HL-60/S4 treated with phorbol 12-myristate 13-acetate at 8.2 ng/mL for 4 days and 3 days (cell line): ENCODE results near the gene RPTOR.

ENCODE experiments used
- in situ Hi-C: fragments of 300-500 bp; cut with MboI; formaldehyde crosslinking; loops from 2 replicates; pipeline ENCODE4 v1.15.0; 2022; ENCODE audit warnings: low sequenced_read_pairs

Gene RPTOR

DNA sequence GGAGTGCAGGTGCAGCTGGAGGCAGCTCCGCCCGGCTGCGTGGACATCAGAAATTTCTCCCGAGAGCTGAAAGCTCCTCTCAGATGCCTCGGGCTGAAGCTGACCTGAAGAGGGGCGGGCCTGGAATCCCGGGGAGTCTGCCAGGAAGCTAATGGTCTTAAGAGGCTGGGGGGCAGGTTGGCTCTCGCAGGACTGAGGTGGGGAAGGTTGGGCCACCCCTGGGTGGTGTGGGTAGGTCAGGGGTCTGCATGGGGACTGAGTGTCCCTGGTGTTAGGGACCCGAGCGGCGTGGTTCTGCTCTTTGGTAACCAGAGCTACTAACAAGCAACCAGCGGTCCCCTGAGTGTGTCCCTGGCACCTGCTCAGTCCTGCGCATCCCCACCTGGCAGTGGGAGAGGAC is 450.5 kb downstream of the RPTOR start:
- in situ Hi-C loops, result no loop called here

DNA sequence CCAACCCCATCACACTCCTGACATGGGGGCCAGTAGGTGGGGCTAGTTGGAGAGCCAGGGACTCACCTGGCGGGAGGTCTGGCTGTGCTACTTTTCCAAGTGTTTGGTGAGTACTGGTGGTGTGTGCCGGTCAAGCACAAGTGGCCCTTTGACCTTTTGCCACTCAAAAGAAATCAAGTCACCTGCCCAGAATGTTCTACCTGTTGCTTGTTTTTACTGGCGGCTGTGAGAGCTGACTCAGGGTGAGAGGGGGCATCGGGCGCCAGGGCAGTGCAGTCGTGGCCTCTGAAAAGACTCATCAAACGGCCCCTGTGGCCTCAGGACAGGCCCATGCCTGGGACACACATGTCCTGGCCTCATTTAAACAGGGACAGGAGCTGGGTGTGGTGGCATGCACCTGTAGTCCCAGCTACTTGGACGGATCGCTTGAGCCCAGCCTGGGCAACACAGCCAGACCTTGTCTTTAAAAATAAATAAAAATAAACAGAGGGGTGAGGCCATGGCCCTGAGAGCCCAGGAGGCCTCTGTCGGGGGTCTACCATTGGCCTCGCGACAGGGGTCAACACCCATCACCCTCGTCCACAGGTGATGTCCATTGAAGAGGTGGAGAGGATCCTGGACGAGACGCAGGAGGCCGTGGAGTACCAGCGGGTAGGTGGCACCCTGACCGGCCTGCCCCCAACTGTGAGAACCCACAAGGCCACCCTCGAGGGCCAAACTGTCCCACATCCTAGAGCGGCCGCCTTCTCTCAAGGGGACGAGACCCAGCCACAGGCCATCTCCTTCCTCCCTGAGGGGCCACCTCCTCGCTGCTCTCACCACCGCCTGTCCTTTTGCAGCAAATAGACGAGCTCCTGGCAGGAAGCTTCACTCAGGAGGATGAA is 452.0 kb downstream of the RPTOR start:
- in situ Hi-C loops, result no loop called here

DNA sequence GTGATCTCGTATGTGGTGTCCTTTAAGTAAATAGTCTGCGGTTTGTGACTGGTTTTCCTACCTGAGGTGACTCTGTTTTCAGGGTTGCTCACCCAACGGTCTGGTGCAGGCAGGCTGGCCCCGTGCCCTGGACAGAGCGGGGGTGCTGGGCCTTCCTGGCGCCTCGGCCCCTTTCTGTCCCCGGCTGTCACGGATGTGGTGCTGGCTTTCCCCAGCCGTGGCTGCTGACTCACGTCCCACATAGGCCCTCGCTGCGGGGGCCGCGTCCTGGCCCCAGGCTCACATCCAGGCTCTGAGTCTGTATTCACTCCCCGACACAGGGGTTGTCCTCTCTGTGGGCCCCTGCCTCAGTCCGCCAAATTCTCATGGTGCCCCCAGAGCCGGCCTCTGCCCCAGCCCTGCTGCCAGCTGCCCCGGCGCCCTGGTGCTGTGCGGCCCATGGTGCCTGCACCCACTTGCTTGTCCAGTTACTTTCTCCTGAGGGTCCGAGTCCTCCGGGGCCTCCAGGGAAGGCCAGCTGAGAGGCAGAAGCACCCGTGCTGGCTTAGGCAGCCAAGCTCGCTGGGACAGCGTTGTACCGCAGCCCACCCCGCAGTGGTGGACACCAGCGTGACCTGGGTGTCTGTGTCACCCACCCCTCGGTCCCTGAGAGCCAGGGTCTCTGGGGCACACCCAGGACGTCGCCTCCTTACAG is 452.9 kb downstream of the RPTOR start:
- in situ Hi-C loops, result no loop called here

- in situ Hi-C loops, result no loop called here
Measured at GRCh38 chr17:80998118-80998747, 453.6 kb downstream of the RPTOR start.

- in situ Hi-C loops, result no loop called here
Measured at GRCh38 chr17:80998748-80999535, 454.3 kb downstream of the RPTOR start.

- in situ Hi-C loops, result no loop called here
Measured at GRCh38 chr17:80999536-81000333, 455.1 kb downstream of the RPTOR start.

GRCh38 chr17:81000334-81000630 is 455.6 kb downstream of the RPTOR start:
- in situ Hi-C loops, result no loop called here

- in situ Hi-C loops, result no loop called here
Measured at GRCh38 chr17:81000631-81001357, 456.2 kb downstream of the RPTOR start.

DNA sequence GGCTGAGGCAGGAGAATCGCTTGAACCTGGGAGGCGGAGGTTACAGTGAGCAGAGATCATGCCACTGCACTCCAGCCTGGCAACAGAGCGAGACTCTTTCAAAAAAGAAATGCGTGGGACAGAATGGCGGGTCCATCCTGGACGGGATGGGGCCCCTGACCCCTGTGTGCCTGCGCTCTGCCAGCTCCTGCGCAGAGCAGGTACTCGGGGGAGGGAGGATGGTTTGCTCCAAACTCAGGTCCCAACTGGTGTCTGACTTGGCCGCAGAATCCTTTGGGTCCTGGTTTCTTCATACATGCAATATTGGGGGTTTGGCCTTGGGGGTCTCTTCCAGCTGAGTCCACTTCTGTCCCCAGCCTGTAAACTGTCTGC is 457.4 kb downstream of the RPTOR start:
- in situ Hi-C loops, result no loop called here

DNA sequence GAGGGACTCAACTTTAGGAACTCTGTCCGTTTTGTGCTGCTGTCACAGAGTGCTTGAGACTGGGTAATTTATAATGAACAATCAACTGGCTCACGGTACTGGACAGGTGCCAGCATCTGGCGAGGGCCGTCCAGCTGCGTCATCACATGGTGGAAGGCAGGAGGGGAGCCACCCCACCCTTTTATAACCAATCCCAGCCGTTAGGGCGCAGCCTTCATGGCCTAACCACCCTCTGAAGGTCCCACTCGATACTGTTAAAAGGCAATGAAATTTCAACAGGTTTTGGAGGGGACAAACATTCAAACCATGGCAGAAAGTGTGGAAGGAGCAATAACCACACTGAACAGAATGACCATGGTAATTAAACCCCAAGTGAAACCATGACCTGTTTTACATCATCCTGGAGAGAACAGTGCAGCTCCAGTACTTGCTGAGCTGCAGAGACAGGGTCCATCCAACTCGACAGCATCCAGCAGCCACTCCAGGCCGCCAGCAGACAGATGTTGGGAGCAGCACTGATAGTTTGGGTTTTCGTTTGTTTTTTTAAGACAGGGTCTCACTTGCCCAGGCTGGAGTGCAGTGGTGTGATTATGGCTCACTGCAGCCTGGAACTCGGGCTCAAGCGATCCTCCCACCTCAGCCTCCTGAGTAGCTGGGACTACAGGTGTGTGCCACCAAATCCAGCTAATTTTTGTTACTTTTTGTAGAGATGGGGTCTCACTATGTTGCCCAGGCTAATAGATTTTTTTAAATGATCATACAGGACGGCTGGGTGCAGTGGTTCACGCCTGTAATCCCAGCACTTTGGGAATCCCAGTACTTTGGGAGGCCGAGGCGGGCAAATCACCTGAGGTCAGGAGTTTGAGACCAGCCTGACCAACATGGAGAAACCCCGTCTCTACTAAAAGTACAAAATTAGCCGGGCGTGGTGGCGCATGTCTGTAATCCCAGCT is 458.0 kb downstream of the RPTOR start:
- in situ Hi-C loops, result no loop called here

DNA sequence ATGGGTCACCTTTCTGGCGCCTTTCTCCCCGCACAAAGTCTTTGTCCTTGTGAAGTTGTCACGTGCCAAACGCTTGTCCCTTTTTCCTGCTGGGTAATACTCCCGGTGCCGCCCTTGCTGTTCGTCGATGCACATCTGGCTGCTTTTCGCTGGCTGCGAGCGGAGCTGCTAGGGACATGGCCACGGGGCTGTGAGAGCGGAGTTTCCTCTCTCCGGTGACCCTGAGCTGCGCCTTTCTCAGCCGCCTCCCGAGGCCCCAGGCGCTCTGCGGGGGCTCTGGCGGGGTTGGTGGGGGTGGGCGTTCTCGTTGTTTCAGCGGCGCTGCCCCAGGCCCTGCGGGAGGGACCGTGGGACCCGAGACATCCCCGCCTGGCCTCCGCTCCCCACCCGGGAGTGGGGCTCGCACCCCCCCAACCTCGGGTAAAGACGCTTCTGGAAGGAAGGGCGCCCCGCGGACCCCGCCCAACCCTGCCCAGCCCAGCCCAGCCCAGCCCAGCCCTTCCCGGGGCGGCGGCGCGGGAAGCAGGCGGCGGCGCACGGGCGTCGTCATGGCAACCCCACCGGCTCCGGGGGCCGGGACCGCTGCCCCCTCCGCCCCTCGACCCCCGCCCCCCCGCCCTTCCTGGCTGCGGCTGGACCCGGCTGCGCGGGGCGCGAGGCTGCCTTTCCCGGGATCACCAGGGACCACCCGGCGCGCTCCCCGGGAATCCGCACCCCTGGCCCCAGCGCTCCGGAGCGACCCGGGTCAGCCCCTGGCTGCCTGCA is 459.3 kb downstream of the RPTOR start:
- in situ Hi-C loops, result no loop called here

DNA sequence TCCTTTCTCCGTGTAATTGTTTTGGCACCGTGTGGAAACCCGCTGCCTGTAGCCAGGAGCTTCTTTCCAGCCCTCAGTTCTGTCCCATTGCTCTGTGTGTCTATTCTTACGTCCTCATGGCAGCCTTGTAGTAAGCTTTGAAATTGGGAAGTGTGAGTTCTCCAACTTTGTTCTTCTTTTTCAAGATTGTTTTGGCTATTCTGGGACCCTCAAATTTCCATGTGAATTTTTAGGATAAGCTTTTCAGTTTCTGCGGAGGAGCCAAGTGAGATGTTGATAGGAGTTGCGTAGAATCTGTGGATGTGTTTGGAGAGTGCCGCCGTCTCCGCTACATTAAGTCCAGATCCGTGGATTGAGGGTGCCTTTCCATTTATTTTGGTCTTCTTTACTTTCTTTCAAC is 462.3 kb downstream of the RPTOR start:
- in situ Hi-C loops, result no loop called here

DNA sequence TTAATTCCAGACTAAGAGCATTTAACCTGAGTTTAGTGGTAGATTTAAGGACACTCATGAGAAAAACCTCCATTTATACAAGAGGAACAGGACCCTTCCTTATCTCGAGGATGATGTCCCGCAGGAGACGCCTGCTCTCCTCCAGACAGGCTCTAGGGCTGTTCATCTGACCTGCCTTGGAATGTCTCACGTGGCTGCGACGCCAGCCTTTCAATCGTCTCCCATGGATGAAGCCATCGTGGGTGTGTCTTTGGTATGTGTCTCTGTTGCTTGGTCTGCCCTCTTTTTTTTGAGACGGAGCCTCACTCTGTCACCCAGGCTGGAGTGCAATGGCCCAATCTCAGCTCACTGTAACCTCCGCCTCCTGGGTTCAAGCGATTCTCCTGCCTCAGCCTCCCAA is 463.5 kb downstream of the RPTOR start:
- in situ Hi-C loops, result no loop called here

DNA sequence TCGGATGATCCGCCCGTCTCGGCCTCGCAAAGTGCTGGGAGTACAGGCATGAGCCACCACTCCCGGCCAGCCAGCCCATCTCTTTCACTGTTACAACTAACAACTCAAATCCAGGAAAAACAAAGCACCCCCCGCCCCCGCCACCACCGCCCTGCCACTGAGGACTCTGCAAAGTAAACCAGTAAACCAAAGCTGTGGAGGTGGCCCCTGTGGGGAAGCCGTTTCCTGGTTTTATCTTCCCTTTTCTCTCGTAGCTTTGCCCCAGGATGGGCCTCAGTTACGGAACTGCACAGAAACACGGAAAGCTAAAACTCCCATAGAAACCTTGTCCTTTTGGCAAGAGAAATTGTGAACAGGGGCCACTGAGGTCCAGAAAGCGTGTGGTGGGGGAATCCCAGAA is 464.5 kb downstream of the RPTOR start:
- in situ Hi-C loops, result no loop called here

DNA sequence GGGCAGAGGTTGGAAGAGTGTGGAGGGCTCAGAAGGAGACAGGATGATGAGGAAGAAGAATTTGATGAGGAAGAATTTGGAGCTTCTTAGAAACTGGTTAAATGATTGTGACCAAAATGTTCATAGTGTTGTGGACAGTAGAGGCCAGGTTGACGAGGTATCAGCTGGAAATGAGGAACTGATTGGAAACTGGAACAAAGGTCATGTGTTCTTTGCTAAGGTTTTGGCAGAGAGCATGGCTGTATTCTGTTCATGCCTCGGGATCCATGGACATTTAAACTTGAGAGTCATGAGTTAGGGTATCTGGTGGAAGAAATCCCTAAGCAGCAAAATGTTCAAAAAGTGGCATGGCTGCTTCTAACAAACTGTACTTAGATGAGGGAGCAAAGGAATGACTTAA is 466.3 kb downstream of the RPTOR start:
- in situ Hi-C loops, result no loop called here

GRCh38 chr17:81011951-81012350 is 467.3 kb downstream of the RPTOR start:
- in situ Hi-C loops, result no loop called here

DNA sequence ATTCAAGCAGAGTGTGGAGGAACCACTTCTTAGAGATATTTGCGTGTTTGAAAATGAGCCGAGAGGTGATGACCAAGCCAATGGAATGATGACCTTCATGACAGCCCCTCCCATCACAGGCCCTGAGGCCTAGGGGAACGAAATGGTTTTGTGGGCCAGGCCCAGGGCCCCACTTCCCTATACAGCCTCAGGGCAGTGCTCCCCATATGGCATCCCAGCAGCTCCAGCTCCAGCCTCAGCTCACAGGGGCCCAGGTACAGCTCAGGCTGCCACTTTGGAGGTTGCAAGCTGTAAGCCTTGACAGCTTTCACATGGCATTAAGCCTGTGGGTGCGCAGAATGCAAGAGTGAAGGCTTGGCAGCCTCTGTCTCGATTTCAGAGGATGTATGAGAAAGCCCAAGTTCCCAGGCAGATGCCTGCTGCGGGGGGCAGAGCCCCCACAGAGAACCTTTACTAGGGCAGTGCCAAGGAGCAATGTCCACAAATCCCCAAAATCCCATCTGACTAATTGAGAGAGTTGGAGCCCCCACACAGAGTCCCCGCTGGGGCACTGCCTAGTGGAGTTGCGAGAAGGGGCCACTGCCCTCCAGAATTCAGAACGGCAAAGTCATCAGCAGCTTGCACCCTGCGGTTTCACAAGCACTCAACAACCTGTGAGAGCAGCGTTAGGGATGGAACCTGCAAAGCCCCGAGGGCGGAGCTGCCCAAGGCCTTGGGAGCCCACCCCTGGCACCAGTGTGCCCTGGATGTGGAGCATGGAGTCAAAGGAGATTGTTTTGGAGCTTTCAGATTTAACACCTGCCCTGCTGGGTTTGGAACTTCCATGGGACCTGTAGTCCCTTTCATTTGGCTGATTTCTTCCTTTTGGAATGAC is 468.2 kb downstream of the RPTOR start:
- in situ Hi-C loops, result no loop called here
